Ascending aorta (tissue), 2 donors: ENCODE data around the gene UBASH3A. TPM values are rescaled to one million over a fixed set of nuclear protein-coding genes. Genes with fewer than 3 reads are reported as not detected.

Experiments used
- DNase-seq, 2 donors: peaks; one replicate each; pipeline ENCODE4 v3.0.0-alpha.2; 2019; ENCODE audit warnings: low spot score in 2 of 2
- H3K27ac ChIP-seq, 2 donors: fragments of 200-600 bp; sonication (generic); one replicate each; pipeline ENCODE4 v1.5.1; 2016 to 2017; ENCODE audit warnings: mild to moderate bottlenecking in 1 of 2
- H3K27me3 ChIP-seq: fragments of 200-600 bp; sonication (generic); one replicate; pipeline ENCODE4 v1.5.1; 2017
- H3K36me3 ChIP-seq, 2 donors: fragments of 200-600 bp; sonication (generic); one replicate each; pipeline ENCODE4 v1.5.1; 2016
- H3K4me1 ChIP-seq, 2 donors: fragments of 200-600 bp; sonication (generic); one replicate each; pipeline ENCODE4 v1.5.1; 2016 to 2017; ENCODE audit warnings: mild to moderate bottlenecking in 1 of 2
- H3K4me3 ChIP-seq, 2 donors: fragments of 200-600 bp; sonication (generic); one replicate each; pipeline ENCODE4 v1.5.1; 2016 to 2017; ENCODE audit warnings: mild to moderate bottlenecking in 1 of 2
- H3K9me3 ChIP-seq, 2 donors: fragments of 200-600 bp; sonication (generic); one replicate each; pipeline ENCODE4 v1.5.1; 2016
- CTCF ChIP-seq, 3 experiments: fragments of 200-600 bp in 2 of 3; fragments of 450-650 bp in 1 of 3; sonication (generic) in 2 of 3; IDR thresholded peaks; one replicate each; pipeline ENCODE4 v1.5.1; 2016 to 2019; ENCODE audit warnings: antibody characterized with exemption in 3 of 3, mild to moderate bottlenecking in 1 of 3, moderate library complexity in 1 of 3
- intact Hi-C: fragments of 100-400 bp; cut with DNase I; formaldehyde crosslinking; loops from one replicate; pipeline ENCODE4 v1.15.1; 2023
- total RNA-seq: library from RNA; depleted of rRNA; stranded (reverse); fragments of >200 nt; gene quantifications from one replicate; pipeline ENCODE4 v1.1.0, GENCODE V29; 2016

The UBASH3A gene
- total RNA-seq, 1 donor from 2014 or later, result 0.75 TPM

DNA sequence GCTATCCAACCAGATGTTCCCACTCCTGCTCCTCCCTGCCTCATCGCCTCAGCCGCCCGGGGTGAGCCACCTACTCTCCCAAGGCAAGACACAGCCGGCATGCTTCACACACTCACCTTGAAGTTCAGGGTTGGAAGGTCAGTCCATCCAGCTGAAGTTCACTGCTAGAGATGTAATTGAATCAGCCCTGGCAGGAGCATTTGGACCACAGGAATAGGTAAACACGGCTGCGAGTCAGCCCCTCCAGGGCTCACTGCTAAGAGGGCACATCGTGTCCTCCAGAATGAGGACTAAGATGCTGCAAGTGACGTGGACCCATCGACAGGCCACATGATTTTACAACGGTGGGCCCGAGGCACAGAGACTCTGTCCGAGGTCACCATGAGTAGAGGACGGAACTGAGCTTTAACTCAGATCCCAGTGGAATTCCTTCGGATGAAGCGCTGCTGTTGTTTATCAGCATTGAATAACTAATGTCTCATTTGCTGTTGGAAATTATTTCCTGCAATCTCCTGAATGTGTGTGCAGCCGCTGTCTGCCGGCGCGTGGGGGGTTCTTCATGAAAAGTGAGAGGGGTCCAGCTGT lies 50.4 kb downstream of the UBASH3A start:
- no peak overlapping the region for H3K4me3 ChIP-seq
- H3K27me3 ChIP-seq, result no peaks in the 10 kb centered on the region
- no peak for TF ChIP-seq CTCF (IDR thresholded peaks at IDR 0.05)
- H3K27ac ChIP-seq, result no peak overlapping the region
- no peaks in the 10 kb centered on the region for H3K4me1 ChIP-seq
- H3K9me3 ChIP-seq, result no peaks in the 10 kb centered on the region
- DNase-seq, result no peak
- intact Hi-C loops, result no loop called here
- H3K36me3 ChIP-seq, result no peaks in the 10 kb centered on the region

DNA sequence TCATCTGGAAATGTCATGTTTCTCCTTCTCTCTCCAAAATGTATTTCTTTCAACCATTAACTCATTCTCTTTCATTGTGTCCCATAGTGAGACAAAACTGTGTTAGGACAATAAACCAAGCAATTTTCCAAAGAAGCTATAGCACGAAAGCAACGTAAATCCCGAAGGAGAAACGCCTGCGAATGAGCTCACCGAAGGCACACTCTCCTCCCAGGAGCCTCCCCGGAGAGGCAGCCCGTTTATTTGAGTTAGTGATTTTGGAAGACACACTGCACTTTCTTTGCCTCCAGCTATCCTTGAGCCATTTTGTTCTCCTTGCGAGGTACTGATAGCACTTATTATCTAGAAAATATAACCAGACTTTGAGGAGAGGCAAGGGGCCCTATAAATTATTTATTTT lies 51.1 kb downstream of the UBASH3A start:
- no peak for DNase-seq
- no peaks in the 10 kb centered on the region for H3K4me1 ChIP-seq
- TF ChIP-seq CTCF (IDR thresholded peaks at IDR 0.05), result no peak
- no peaks in the 10 kb centered on the region for H3K27me3 ChIP-seq
- no peak overlapping the region for H3K4me3 ChIP-seq
- no peak overlapping the region for H3K27ac ChIP-seq
- H3K36me3 ChIP-seq, result no peaks in the 10 kb centered on the region
- intact Hi-C loops, result no loop called here
- H3K9me3 ChIP-seq, result no peaks in the 10 kb centered on the region

DNA sequence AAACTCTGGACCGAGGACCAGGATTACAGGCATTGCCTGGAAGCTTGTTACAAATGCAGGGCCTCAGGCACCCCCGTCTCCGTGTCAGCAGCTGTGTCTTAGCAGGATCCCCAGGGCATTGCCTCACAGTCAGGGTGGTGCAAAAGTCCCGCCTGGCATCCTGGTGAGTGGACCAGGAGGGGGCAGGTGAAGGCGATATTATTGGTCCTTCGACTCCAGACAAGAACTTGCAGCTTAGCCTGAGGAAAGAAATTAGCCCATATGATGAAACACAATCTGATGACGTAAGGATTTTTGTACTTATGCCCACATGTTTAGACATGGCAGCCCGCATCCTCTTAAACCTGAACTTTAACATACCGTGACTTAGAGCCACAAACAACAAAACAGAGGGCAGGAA lies 51.5 kb downstream of the UBASH3A start:
- no peaks in the 10 kb centered on the region for H3K36me3 ChIP-seq
- H3K4me1 ChIP-seq, result no peaks in the 10 kb centered on the region
- intact Hi-C loops, result no loop called here
- no peak for TF ChIP-seq CTCF (IDR thresholded peaks at IDR 0.05)
- H3K9me3 ChIP-seq, result no peaks in the 10 kb centered on the region
- H3K27ac ChIP-seq, result no peak overlapping the region
- no peak overlapping the region for H3K4me3 ChIP-seq
- no peak for DNase-seq
- no peaks in the 10 kb centered on the region for H3K27me3 ChIP-seq

DNA sequence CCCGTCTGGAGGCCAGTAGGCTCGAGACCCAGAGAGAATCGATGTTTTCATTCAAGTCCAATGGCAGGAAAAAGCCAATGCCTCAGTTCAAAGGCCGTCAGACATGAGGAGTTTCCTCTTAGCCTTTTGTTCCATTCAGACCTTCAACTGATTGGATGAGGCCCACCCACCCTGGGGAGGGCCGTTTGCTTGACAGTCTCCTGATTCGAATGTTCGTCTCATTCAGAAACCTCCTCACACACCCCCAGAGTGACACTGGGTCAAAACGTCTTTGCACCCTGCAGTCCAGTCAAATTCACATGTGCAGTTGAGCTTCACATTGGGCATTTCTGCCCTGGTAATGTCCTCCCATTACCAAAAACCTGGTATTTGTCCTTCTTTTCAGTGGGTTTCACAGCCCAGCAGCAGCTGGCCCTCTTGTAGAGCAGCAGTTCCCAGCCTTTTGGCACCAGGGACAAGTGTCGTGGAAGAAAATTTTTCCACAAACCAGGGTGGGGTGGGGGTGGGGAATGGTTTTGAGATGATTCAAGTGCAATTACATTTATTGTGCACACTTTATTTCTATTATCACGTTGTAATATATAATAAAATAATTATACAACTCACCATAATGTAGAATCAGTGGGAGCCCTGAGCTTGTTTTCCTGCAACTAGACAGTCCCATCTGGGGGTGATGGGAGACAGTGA lies 52.2 kb downstream of the UBASH3A start:
- Histone ChIP-seq H3K27me3 (no peaks in the 10 kb centered on the region), H3K4me3 (no peak overlapping the region), H3K9me3 (no peaks in the 10 kb centered on the region), H3K4me1 (no peaks in the 10 kb centered on the region), H3K27ac (no peak overlapping the region), H3K36me3 (no peaks in the 10 kb centered on the region)
- DNase-seq, result no peak
- TF ChIP-seq CTCF (IDR thresholded peaks at IDR 0.05), result no peak
- intact Hi-C loops, result no loop called here

DNA sequence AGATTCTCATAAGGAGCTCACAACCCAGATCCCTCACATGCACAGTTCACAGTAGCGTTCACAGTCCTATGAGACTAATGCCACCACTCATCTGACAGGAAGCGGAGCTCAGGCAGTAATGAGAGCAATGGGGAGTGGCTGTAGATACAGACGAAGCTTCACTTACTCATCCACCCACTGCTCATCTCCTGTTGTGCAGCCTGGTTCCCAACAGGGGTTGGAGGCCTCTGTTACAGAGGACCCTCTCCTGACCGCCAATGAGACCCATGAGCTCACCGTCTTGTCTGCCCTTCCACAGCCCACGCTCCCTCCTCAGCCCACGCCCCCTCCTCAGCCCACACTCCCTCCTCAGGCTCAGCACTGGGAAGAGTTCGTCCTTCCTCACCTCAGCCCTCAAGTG lies 52.8 kb downstream of the UBASH3A start:
- no peak for TF ChIP-seq CTCF (IDR thresholded peaks at IDR 0.05)
- Histone ChIP-seq H3K4me3 (no peak overlapping the region), H3K27me3 (no peaks in the 10 kb centered on the region), H3K9me3 (no peaks in the 10 kb centered on the region), H3K36me3 (no peaks in the 10 kb centered on the region), H3K4me1 (no peaks in the 10 kb centered on the region), H3K27ac (no peak overlapping the region)
- intact Hi-C loops, result no loop called here
- DNase-seq, result no peak
